Brain microvascular endothelial cell (primary cell): ENCODE measurements around the gene MORF4L1.
"Not testable (repeated sequence)": the region's sequence is repeated elsewhere in the genome, so short reads cannot be mapped to it uniquely, and the experiment has no call there.

Source experiments
- DNase-seq: peaks from one replicate; pipeline ENCODE4 v3.0.0-alpha.2; 2020
- H3K27ac ChIP-seq: fragments of 250-450 bp; sonication (Bioruptor Pico); 2 replicates; pipeline ENCODE4 v1.5.1; 2020; ENCODE audit warnings: mild to moderate bottlenecking, moderate library complexity
- H3K27me3 ChIP-seq: fragments of 250-450 bp; sonication (Bioruptor Pico); replicated peaks from 2 replicates; pipeline ENCODE4 v1.5.1; 2020; ENCODE audit warnings: mild to moderate bottlenecking
- H3K36me3 ChIP-seq: fragments of 250-450 bp; sonication (Bioruptor Pico); replicated peaks from 2 replicates; pipeline ENCODE4 v1.5.1; 2020; ENCODE audit warnings: mild to moderate bottlenecking
- H3K4me3 ChIP-seq: 2 replicates; pipeline ENCODE4 v1.5.1; 2011; ENCODE audit warnings: low read depth, mild to moderate bottlenecking, control low read depth, low read length, moderate library complexity
- in situ Hi-C: cut with HindIII; loops from 2 replicates; pipeline ENCODE4 v1.10.0; 2017; ENCODE audit warnings: low sequenced_read_pairs, low pct_ligation_motif_present
- TF ChIP-seq, protein P1 (sequence below): IDR thresholded peaks from 2 replicates; pipeline ENCODE4 v1.5.1; 2011; ENCODE audit warnings: low read depth, mild to moderate bottlenecking, moderate library complexity, low read length, control low read depth, inconsistent platforms; ENCODE audit errors: missing control alignments

MORF4L1 gene

GRCh38 chr15:78925956-78926743, 53.5 kb downstream of the MORF4L1 start:
- H3K36me3 ChIP-seq, result peaks cover 25% of the 10 kb centered on the region

DNA sequence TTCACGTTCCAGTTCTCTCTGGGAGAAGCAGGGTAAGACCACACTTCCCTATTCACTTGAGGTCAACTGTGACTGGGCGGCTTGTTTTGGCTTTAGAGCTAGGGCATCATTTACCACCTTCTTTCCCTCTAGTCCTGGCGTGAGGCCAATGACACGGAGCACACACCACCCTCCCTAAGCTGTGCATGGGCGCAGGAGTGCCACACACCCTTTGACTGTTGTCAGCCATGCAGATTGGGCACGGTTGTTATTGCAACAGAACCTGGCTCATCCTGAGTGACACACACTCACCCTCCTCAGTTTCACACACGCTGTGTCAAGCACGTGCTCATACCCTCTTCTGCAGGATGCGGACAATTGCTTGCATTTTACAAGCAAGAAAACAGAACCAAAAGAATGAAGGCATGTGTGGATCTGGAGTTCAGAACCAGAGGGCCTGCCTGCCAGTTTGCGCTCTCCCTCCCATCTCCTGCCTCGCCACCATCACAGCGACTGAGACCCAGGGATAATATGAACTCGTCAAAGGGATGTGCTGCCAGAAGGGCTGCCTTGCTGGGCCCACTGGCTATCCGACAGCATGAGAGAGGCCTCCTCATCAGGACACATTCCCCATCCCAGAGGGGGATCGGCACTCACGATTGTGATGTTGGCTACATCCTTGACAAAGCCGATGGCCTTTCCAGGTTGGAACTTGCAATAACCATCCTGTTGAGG, 54.5 kb downstream of the MORF4L1 start:
- TF ChIP-seq, protein P1, sequence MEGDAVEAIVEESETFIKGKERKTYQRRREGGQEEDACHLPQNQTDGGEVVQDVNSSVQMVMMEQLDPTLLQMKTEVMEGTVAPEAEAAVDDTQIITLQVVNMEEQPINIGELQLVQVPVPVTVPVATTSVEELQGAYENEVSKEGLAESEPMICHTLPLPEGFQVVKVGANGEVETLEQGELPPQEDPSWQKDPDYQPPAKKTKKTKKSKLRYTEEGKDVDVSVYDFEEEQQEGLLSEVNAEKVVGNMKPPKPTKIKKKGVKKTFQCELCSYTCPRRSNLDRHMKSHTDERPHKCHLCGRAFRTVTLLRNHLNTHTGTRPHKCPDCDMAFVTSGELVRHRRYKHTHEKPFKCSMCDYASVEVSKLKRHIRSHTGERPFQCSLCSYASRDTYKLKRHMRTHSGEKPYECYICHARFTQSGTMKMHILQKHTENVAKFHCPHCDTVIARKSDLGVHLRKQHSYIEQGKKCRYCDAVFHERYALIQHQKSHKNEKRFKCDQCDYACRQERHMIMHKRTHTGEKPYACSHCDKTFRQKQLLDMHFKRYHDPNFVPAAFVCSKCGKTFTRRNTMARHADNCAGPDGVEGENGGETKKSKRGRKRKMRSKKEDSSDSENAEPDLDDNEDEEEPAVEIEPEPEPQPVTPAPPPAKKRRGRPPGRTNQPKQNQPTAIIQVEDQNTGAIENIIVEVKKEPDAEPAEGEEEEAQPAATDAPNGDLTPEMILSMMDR, result no peak
- Histone ChIP-seq H3K36me3 (peaks cover 15% of the 10 kb centered on the region), H3K4me3 (no peak overlapping the region), H3K27ac (no peak overlapping the region), H3K27me3 (no peaks in the 10 kb centered on the region)
- in situ Hi-C loops, result no loop called here
- no peak for DNase-seq

More at GRCh38 chr15:78925956-78926743, 53.5 kb downstream of the MORF4L1 start:
- DNase-seq, result no peak
- Histone ChIP-seq H3K27ac (no peak overlapping the region), H3K27me3 (no peaks in the 10 kb centered on the region), H3K4me3 (no peak overlapping the region)
- TF ChIP-seq, protein P1, result no peak
- in situ Hi-C loops, result no loop called here

DNA sequence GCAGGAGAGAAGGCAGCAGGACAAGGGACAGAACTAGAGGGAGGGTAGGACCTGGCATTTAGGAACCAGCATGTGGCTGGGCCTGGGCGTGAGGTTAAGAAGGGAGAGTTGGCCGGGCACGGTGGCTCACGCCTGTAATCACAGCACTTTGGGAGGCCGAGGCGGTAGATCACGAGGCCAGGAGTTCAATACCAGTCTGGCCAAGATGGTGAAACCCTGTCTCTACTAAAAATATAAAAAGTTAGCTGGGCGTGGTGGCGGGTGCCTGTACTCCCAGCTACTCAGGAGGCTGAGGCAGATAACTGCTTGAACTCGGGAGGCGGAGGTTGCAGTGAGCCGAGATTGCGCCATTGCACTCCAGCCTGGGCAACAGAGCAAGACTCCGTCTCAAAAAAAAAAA, 55.5 kb downstream of the MORF4L1 start:
- H3K27ac ChIP-seq, H3K36me3 ChIP-seq, in situ Hi-C loops, DNase-seq, H3K4me3 ChIP-seq, H3K27me3 ChIP-seq: not testable (repeated sequence)

DNA sequence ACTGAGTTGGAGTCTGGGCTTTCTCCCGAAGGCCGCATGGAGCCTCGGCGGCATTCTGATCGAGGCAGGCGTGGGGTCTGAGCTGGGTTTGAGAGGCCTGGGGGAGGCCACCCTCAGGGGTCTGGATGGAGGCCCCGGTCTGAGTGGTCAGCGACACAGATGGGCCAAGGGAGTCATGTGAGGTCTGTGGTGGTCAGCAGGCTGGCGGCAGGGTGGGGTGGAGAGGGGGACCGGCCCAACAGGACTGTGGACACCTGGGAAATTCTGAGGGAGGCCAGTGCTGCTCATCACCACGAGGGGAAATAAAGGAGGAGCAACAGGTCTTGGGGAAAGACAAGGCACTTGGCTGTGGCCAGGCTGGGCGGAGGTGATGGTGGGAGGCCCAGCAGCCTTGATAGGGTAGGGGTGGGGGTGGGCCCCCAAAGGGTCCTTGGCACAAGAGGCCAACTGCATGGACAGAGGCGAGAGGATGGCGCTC, 56.0 kb downstream of the MORF4L1 start:
- Histone ChIP-seq H3K4me3 (no peak overlapping the region), H3K27me3 (no peaks in the 10 kb centered on the region), H3K27ac (no peak overlapping the region), H3K36me3 (peaks cover 4% of the 10 kb centered on the region)
- no peak for DNase-seq
- TF ChIP-seq, protein P1, result no peak
- in situ Hi-C loops, result no loop called here

DNA sequence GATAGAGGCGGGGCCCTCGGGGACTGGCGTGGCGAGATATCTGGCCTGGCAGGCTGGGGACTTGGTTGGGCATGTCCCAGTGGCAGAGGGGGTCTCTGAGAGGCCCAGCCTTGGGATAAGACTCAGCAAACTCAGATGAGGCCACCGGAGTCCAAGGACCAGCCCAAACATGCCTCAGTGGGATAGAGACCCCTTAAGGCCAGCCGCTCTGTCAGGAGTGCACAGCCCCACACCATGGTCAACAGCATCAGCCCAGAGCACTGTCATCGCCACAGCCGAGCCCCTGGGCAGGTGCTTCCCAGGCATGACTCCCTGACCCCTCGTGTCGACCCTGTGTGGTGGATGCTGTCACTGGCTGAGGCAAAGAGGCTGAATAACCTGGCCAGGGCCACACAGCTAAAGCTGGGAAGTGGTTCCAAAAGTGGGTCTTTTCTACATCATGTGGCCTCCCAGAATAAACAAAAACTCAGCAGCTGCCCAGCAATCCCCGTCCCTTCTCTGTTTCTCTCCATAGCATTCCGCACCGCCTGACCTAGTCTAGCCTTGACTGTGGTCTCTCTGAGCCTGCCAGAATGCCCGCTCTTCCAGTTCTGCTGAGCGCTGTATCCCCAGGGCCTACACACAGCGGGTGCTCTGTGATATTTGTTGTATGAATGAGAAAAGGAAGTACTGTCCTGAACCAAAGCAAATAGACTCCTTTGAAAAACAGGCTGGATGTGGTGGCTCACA, 57.0 kb downstream of the MORF4L1 start:
- in situ Hi-C loops, result no loop called here
- peaks cover 3% of the 10 kb centered on the region for H3K36me3 ChIP-seq
- no peak overlapping the region for H3K4me3 ChIP-seq

More for the DNA sequence above, 57.0 kb downstream of the MORF4L1 start:
- DNase-seq, result no peak
- Histone ChIP-seq H3K27me3 (no peaks in the 10 kb centered on the region), H3K27ac (no peak overlapping the region)
- TF ChIP-seq, protein P1, result no peak
